ENCODE measurements around the gene RHOBTB3.

DNA sequence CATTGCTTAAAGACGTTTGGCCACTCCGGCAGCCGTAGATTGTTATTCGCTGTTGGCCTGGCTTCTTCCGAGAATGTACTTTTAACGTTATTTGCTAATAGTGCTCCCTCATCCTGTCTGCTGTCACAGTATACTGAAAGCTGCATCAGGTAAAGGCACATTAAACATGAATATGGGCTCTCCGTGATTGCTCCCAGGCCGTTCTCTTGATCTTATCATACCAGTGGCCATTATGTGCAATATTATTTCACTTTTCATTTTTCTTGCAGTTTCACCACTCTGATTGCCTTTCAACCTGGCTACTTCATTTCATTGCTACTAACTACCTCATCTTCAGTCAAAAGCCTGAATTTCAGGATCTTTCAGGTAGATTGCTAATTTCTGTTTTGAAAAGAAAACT is 57.4 kb downstream of the RHOBTB3 start:
- TF ChIP-seq, protein P1, sequence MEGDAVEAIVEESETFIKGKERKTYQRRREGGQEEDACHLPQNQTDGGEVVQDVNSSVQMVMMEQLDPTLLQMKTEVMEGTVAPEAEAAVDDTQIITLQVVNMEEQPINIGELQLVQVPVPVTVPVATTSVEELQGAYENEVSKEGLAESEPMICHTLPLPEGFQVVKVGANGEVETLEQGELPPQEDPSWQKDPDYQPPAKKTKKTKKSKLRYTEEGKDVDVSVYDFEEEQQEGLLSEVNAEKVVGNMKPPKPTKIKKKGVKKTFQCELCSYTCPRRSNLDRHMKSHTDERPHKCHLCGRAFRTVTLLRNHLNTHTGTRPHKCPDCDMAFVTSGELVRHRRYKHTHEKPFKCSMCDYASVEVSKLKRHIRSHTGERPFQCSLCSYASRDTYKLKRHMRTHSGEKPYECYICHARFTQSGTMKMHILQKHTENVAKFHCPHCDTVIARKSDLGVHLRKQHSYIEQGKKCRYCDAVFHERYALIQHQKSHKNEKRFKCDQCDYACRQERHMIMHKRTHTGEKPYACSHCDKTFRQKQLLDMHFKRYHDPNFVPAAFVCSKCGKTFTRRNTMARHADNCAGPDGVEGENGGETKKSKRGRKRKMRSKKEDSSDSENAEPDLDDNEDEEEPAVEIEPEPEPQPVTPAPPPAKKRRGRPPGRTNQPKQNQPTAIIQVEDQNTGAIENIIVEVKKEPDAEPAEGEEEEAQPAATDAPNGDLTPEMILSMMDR (IDR thresholded peaks at IDR 0.05; ENCODE audit: low read depth, low read length, missing input control), result no peak
- no peak for TF ChIP-seq RXRA (IDR thresholded peaks at IDR 0.05)
- no peak for TF ChIP-seq YY1 (IDR thresholded peaks at IDR 0.05)
